ENCODE results near the gene FHIT.
"Not testable (repeated sequence)": the region's sequence is repeated elsewhere in the genome, so short reads cannot be mapped to it uniquely, and the experiment has no call there.

The FHIT gene

GRCh38 chr3:60990442-60990730 is 260.9 kb downstream of the FHIT start:
- no peak overlapping the region for H3K4me2 ChIP-seq (ENCODE audit: low read length)

GRCh38 chr3:60989626-60990441 is 261.4 kb downstream of the FHIT start:
- H3K27me3 ChIP-seq (ENCODE audit: low read depth, low read length): no peaks in the 10 kb centered on the region
- H2AFZ ChIP-seq (ENCODE audit: low read depth, low read length): no peak overlapping the region
- no peak overlapping the region for H3K27ac ChIP-seq (ENCODE audit: low read length)
- H3K9ac ChIP-seq (ENCODE audit: low read length): no peak overlapping the region
- no peaks in the 10 kb centered on the region for H3K36me3 ChIP-seq (replicated peaks; ENCODE audit: low read depth, low read length)
- H3K4me2 ChIP-seq (ENCODE audit: low read length): no peak overlapping the region
- no peaks in the 10 kb centered on the region for H3K9me3 ChIP-seq (ENCODE audit: insufficient read depth, low read length)
- H4K20me1 ChIP-seq (ENCODE audit: insufficient read depth, low read length): no peaks in the 10 kb centered on the region
- TF ChIP-seq CTCF (IDR thresholded peaks at IDR 0.05; ENCODE audit: low read depth, low read length) (no peak), EZH2phosphoT487 (IDR thresholded peaks at IDR 0.05; ENCODE audit: low read depth) (no peak)
- H3K4me1 ChIP-seq (ENCODE audit: low read length): no peaks in the 10 kb centered on the region
- H3K79me2 ChIP-seq (ENCODE audit: low read length): no peaks in the 10 kb centered on the region
- no peak overlapping the region for H3K4me3 ChIP-seq (ENCODE audit: low read length)

More at GRCh38 chr3:60990442-60990730, 260.9 kb downstream of the FHIT start:
- Histone ChIP-seq H3K27ac (ENCODE audit: low read length) (no peak overlapping the region), H3K4me3 (ENCODE audit: low read length) (no peak overlapping the region), H4K20me1 (ENCODE audit: insufficient read depth, low read length) (no peaks in the 10 kb centered on the region), H3K36me3 (replicated peaks; ENCODE audit: low read depth, low read length) (no peaks in the 10 kb centered on the region), H3K4me1 (ENCODE audit: low read length) (no peaks in the 10 kb centered on the region), H3K79me2 (ENCODE audit: low read length) (no peaks in the 10 kb centered on the region), H2AFZ (ENCODE audit: low read depth, low read length) (no peak overlapping the region), H3K9me3 (ENCODE audit: insufficient read depth, low read length) (no peaks in the 10 kb centered on the region), H3K9ac (ENCODE audit: low read length) (no peak overlapping the region), H3K27me3 (ENCODE audit: low read depth, low read length) (no peaks in the 10 kb centered on the region)
- TF ChIP-seq CTCF (IDR thresholded peaks at IDR 0.05; ENCODE audit: low read depth, low read length): no peak
- no peak for TF ChIP-seq EZH2phosphoT487 (IDR thresholded peaks at IDR 0.05; ENCODE audit: low read depth)

- H4K20me1 ChIP-seq (ENCODE audit: insufficient read depth, low read length); H3K9ac ChIP-seq (ENCODE audit: low read length); H3K4me3 ChIP-seq (ENCODE audit: low read length); H3K9me3 ChIP-seq (ENCODE audit: insufficient read depth, low read length); H3K4me2 ChIP-seq (ENCODE audit: low read length); H3K36me3 ChIP-seq (replicated peaks; ENCODE audit: low read depth, low read length); H3K27ac ChIP-seq (ENCODE audit: low read length); H3K4me1 ChIP-seq (ENCODE audit: low read length); H2AFZ ChIP-seq (ENCODE audit: low read depth, low read length); H3K27me3 ChIP-seq (ENCODE audit: low read depth, low read length); H3K79me2 ChIP-seq (ENCODE audit: low read length): not testable (repeated sequence)
Measured at GRCh38 chr3:60987191-60987590, 264.1 kb downstream of the FHIT start.

- Histone ChIP-seq H3K9me3 (ENCODE audit: insufficient read depth, low read length) (no peaks in the 10 kb centered on the region), H3K9ac (ENCODE audit: low read length) (no peak overlapping the region), H3K79me2 (ENCODE audit: low read length) (no peaks in the 10 kb centered on the region), H3K27me3 (ENCODE audit: low read depth, low read length) (no peaks in the 10 kb centered on the region), H4K20me1 (ENCODE audit: insufficient read depth, low read length) (no peaks in the 10 kb centered on the region), H3K27ac (ENCODE audit: low read length) (no peak overlapping the region), H2AFZ (ENCODE audit: low read depth, low read length) (no peak overlapping the region), H3K4me3 (ENCODE audit: low read length) (no peak overlapping the region), H3K36me3 (replicated peaks; ENCODE audit: low read depth, low read length) (no peaks in the 10 kb centered on the region), H3K4me2 (ENCODE audit: low read length) (no peak overlapping the region), H3K4me1 (ENCODE audit: low read length) (no peaks in the 10 kb centered on the region)
- no peak for TF ChIP-seq EZH2phosphoT487 (IDR thresholded peaks at IDR 0.05; ENCODE audit: low read depth)
- no peak for TF ChIP-seq CTCF (IDR thresholded peaks at IDR 0.05; ENCODE audit: low read depth, low read length)
Measured at GRCh38 chr3:60986552-60986951, 264.7 kb downstream of the FHIT start.
